SH-SY5Y (cell line): Measurements from ENCODE around the gene PRR20C.

Experiments used
- GATA2 ChIP-seq: IDR thresholded peaks from 2 replicates; pipeline ENCODE4 v1.6.1; 2011; ENCODE audit warnings: mild to moderate bottlenecking, low read depth, low read length
- GATA3 ChIP-seq: IDR thresholded peaks from 2 replicates; pipeline ENCODE4 v1.6.1; 2011; ENCODE audit warnings: low read depth, mild to moderate bottlenecking, low read length, moderate library complexity

DNA sequence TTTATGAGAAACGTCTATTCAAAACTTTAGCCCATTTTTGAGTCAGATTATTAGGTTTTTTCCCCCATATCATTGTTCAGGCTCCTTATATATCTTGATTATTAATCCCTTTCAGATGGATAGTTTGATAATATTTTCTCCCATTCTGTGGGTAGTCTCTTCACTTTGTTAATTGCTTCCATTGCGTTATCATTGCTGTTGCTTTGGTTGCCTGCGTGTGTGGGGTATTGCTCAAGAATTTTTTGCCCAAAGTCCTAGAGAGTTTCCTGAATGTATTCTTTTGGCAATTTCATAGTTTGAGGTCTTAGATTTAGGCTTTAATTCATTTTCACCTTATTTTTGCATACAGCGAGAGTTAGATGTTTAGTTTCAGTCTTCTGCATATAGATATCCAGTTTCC is 38.9 kb upstream of the PRR20C start:
- TF ChIP-seq GATA3 (no peak), GATA2 (no peak)
